HepG2 (cell line): ENCODE measurements around the gene XPO5. TPM values are rescaled to one million over a fixed set of nuclear protein-coding genes. Genes with fewer than 3 reads are reported as not detected.

Source experiments
- ASH2L ChIP-seq: fragments of 300-600, 200-600 bp; sonication (generic); IDR thresholded peaks from 2 replicates; pipeline ENCODE4 v1.7.0; 2017; ENCODE audit warnings: low read depth, mild to moderate bottlenecking, moderate library complexity, mixed read lengths, low read length; ENCODE audit not compliant: insufficient read length
- HOXA7 ChIP-seq: sonication (generic); formaldehyde crosslinking; IDR thresholded peaks from 2 replicates; pipeline ENCODE4 v1.8.1; 2022; ENCODE audit warnings: mild to moderate bottlenecking, missing genetic modification reagents, moderate library complexity
- PRMT3 ChIP-seq: sonication (generic); formaldehyde crosslinking; IDR thresholded peaks from 2 replicates; pipeline ENCODE4 v1.8.1; 2022; ENCODE audit warnings: low read depth, mild to moderate bottlenecking, moderate library complexity, missing genetic modification reagents, borderline replicate concordance
- ZBTB2 ChIP-seq: sonication (generic); formaldehyde crosslinking; IDR thresholded peaks from 2 replicates; pipeline ENCODE4 v1.8.0; 2022; ENCODE audit warnings: low read depth, missing genetic modification reagents
- ZBTB40 ChIP-seq, 2 experiments: fragments of 450-650 bp in 1 of 2; sonication (generic) in 1 of 2; formaldehyde crosslinking in 1 of 2; IDR thresholded peaks; 2 replicates each; pipeline versions ENCODE4 v1.6.1 to v1.8.0; 2016 to 2022; ENCODE audit warnings: antibody characterized with exemption in 1 of 2, mild to moderate bottlenecking in 1 of 2, missing genetic modification reagents in 1 of 2
- ZNF124 ChIP-seq: sonication (generic); formaldehyde crosslinking; IDR thresholded peaks from 2 replicates; pipeline ENCODE4 v1.4.0; 2020; ENCODE audit warnings: missing genetic modification reagents
- ZNF18 ChIP-seq: sonication (generic); formaldehyde crosslinking; IDR thresholded peaks from 2 replicates; pipeline ENCODE4 v1.8.0; 2022; ENCODE audit warnings: mild to moderate bottlenecking, missing genetic modification reagents; ENCODE audit not compliant: insufficient replicate concordance
- ZNF513 ChIP-seq: sonication (generic); formaldehyde crosslinking; conservative IDR thresholded peaks from 2 replicates; pipeline ENCODE4 v1.5.0; 2020; ENCODE audit warnings: missing genetic modification reagents
- ZNF740 ChIP-seq: sonication (generic); formaldehyde crosslinking; IDR thresholded peaks from 2 replicates; pipeline ENCODE4 v1.4.0; 2020; ENCODE audit warnings: missing genetic modification reagents
- ZNF816 ChIP-seq: sonication (generic); formaldehyde crosslinking; IDR thresholded peaks from 2 replicates; pipeline ENCODE4 v1.8.0; 2022; ENCODE audit warnings: missing genetic modification reagents, mild to moderate bottlenecking, borderline replicate concordance
- polyA plus RNA-seq, 8 experiments: library from polyadenylated mRNA; depleted of rRNA in 3 of 8; stranded (reverse) in 7 of 8; unstranded in 1 of 8; fragments of >200 nt; fragmentation: Illumina TruSeq in 4 of 8; extraction: Trizol in 4 of 8; gene quantifications; 2 replicates each; pipeline versions ENCODE4 v1.2.1 to v1.2.3, GENCODE V29; 2011 to 2016; ENCODE audit warnings: low read depth in 4 of 8, missing spikeins in 1 of 8, mixed read lengths in 1 of 8; ENCODE audit not compliant: insufficient read depth in 1 of 8
- total RNA-seq, 5 experiments: library from RNA; depleted of rRNA; stranded (reverse); fragments of >200 nt; fragmentation: Illumina TruSeq; extraction: Trizol; gene quantifications; 2 replicates each; pipeline ENCODE4 v1.2.3, GENCODE V29; 2016; ENCODE audit warnings: low read depth in 1 of 5

XPO5 gene
- total and polyA plus RNA-seq, 2 of the 13 experiments (the other 11 are each of a cell fraction or from before 2014, with no cell fraction given): 52.2 to 68.0 TPM

GRCh38 chr6:43516697-43517504 is 58.9 kb downstream of the XPO5 start, which contains the start of the genes POLR1C and YIPF3 (continued):
- TF ChIP-seq ZNF513 (0 out of 2 replicates have a peak, but pooled peaks have one; percentile 78), ZBTB40 (IDR thresholded peaks at IDR 0.05) (peak; percentile 93), ZBTB40 (CRISPR knock-in tag; IDR thresholded peaks at IDR 0.05) (peak; percentile 81), HOXA7 (CRISPR knock-in tag) (no peak), ZNF18 (CRISPR knock-in tag) (peak; percentile 42), PRMT3 (no peak), ZBTB2 (0 out of 2 replicates have a peak, but pooled peaks have one; percentile 47), ZNF816 (CRISPR knock-in tag) (peak; percentile 42; the same call in 1 of the 2 replicates), ZNF740 (CRISPR knock-in tag) (no peak), ZNF124 (CRISPR knock-in tag) (no peak), ASH2L (peak; percentile 98)
